HG03469 (cell line): ENCODE results near the gene HDAC7.

Experiments used
- ATAC-seq: cut with Tn5 transposase; IDR thresholded peaks from one replicate; pipeline ENCODE4 v1.9.1; 2021; ENCODE audit warnings: mild to moderate bottlenecking, moderate library complexity, moderate number of reproducible peaks; ENCODE audit not compliant: unreplicated experiment

Gene HDAC7

GRCh38 chr12:47819896-47820630 lies at the start of gene HDAC7:
Gene HDAC7 (minus strand): TSS chr12:47819903. CDS start chr12:47819785, 118 bp downstream.
- ATAC-seq = no peak

GRCh38 chr12:47868552-47869031 lies 48.9 kb upstream of the HDAC7 start:
- ATAC-seq = peak; percentile 68

- ATAC-seq = no peak
Observed at GRCh38 chr12:47868041-47868440, 48.3 kb upstream of the HDAC7 start.

- no peak for ATAC-seq
Observed at GRCh38 chr12:47867495-47867941, 47.8 kb upstream of the HDAC7 start.

GRCh38 chr12:47864646-47865235 lies 45.0 kb upstream of the HDAC7 start:
- ATAC-seq = no peak

GRCh38 chr12:47863985-47864384 lies 44.3 kb upstream of the HDAC7 start:
- ATAC-seq = no peak

- ATAC-seq = no peak
Observed at GRCh38 chr12:47863467-47863866, 43.8 kb upstream of the HDAC7 start.

GRCh38 chr12:47862881-47863280 lies 43.2 kb upstream of the HDAC7 start:
- ATAC-seq = no peak

GRCh38 chr12:47862167-47862750 lies 42.6 kb upstream of the HDAC7 start:
- ATAC-seq = no peak

GRCh38 chr12:47860873-47861272 lies 41.2 kb upstream of the HDAC7 start:
- no peak for ATAC-seq

- ATAC-seq = no peak
Observed at GRCh38 chr12:47860279-47860841, 40.7 kb upstream of the HDAC7 start.

GRCh38 chr12:47858511-47859266 lies 39.0 kb upstream of the HDAC7 start:
- no peak for ATAC-seq

GRCh38 chr12:47856721-47857575 lies 37.2 kb upstream of the HDAC7 start:
- ATAC-seq = no peak

GRCh38 chr12:47856094-47856493 lies 36.4 kb upstream of the HDAC7 start:
- ATAC-seq = no peak

GRCh38 chr12:47855502-47855901 lies 35.8 kb upstream of the HDAC7 start:
- no peak for ATAC-seq

GRCh38 chr12:47854531-47854930 lies 34.8 kb upstream of the HDAC7 start:
- ATAC-seq = no peak

- ATAC-seq = no peak
Observed at GRCh38 chr12:47852096-47852571, 32.4 kb upstream of the HDAC7 start.

- no peak for ATAC-seq
Observed at GRCh38 chr12:47851303-47851952, 31.7 kb upstream of the HDAC7 start.
